ENCODE data around the gene TREML4.

The TREML4 gene

DNA sequence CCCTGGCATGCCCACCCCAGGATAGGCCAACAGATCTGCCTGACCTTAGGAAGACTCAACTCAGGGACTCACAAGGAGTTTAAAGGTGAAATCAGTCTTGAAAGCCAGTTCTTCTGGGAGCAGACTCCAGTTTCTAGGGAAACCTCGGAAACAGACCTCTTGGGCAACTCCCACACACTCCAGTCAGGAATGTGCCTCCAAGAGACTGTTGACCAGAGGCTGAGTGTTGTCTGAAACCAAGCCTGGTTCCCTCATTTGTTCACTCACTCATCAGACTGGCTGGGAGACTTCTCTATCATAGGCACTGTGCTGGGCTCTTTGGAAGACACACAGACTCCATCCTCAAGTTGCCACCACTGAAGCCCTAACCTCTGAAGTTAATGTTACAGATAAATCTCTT, 56.6 kb downstream of the TREML4 start:
- DNase-seq (ENCODE audit: low read depth, low spot score): no peak

DNA sequence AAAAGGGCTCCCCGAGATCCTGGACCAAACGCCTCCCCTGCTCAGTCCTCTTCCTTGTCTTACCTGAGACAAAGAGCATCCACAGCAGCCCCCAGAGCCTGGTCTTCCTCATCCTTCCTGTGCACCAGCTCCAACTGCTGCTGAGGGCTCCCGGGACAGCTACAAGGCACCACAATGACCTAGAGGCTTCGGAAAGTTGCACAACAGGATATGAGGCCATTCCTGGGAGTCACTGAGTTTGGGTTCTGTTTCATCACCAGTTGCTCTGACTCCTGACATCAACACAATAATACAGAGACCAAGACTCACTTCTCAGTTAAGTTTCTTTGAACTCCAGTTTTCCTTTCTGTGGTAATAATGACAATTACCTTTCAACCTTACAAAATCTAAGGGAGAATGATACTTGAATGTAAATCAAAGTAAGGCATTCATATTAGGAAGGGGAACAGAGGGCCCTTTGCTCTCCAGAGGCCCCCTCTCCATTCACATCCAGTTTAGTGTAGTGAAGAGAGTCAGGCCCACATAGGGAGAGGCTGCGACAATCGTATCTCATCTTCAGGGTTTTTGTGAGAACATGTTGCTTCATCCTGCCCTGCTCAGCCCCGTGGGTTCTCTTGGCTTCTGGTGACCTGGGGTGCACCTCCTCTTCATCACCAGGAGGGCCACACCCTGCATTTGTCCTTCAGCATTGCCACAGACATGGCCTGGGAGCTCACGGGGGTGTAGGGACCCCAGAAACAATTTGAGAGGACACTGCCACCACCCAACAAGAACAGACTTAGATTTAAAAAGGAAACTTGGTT, 58.6 kb downstream of the TREML4 start, which contains the start of gene TREM1:
TSS of gene TREM1 (minus strand) at position 139 of the 803 bp plus-strand sequence. CDS start at position 112, 27 bp downstream.
- DNase-seq (ENCODE audit: low read depth, low spot score): no peak

DNA sequence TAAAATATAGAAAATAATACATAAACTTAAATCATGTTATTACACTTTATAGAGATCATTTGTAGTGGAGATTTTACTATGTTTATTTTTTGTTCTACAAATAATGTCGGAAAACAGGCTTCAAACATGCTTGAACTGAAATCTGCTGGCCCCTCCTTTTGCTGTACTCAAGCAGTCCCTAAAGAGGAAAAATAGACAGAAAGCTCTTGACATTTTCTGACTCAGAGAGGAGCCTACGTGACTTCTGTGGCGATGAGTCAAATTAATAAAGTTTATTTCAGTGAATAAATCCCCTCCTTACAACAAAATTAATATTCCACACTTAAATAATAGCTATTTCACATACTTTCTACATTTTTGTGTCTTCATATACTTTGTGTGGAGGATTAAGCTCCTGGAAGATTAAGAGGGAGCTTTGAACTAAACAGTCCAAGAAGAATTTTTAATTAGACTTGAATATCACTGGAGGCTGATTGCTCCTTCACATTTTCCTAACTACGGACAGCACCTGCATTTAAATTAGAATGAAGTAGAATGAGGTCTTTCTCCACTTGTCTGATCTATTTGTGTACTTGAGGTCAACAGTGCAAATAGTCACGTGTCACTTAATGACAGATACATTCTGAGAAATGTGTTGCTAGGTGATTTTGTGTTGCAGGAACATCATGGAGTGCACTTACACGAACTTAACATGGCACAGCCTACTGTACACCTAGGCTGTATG, 60.0 kb downstream of the TREML4 start:
- DNase-seq (ENCODE audit: low read depth, low spot score): no peak
